PC-9 (cell line): ENCODE data around the gene ROBO1. TPM values are rescaled to one million over a fixed set of nuclear protein-coding genes. Genes with fewer than 3 reads are reported as not detected.

Source experiments
- BruUV-seq: library from RNA; stranded (reverse); fragments of 400-500 nt; replicated peaks from 2 replicates; lab custom pipeline; 2021; lab: Mats Ljungman, UMichigan
- CTCF ChIA-PET: fragments of 300-600 bp; sonication (Branson Sonifier 250); formaldehyde crosslinking; loops from one replicate; lab custom pipeline; 2022; ENCODE audit warnings: antibody characterized with exemption; lab: Charles Lee
- POLR2A ChIA-PET: fragments of 300-600 bp; sonication (Branson Sonifier 250); formaldehyde crosslinking; loops from one replicate; lab custom pipeline; 2022; ENCODE audit warnings: antibody characterized with exemption; ENCODE audit not compliant: unreplicated experiment; lab: Charles Lee
- DNase-seq, 2 experiments: peaks; one replicate each; pipeline versions ENCODE4 v3.0.0 to v3.0.0-alpha.2; 2015 to 2022; ENCODE audit warnings: mixed read lengths in 1 of 2
- H2AFZ ChIP-seq: fragments of 200-600 bp; sonication (generic); 2 replicates; pipeline ENCODE4 v1.8.1; 2017; ENCODE audit warnings: antibody characterized with exemption
- H3F3A ChIP-seq: fragments of 200-600 bp; sonication (generic); 2 replicates; pipeline ENCODE4 v1.8.1; 2017; ENCODE audit warnings: antibody characterized with exemption, mild to moderate bottlenecking, low read depth; ENCODE audit not compliant: insufficient read depth
- H3K27ac ChIP-seq: fragments of 200-600 bp; sonication (generic); 2 replicates; pipeline ENCODE4 v1.6.1; 2016; ENCODE audit warnings: mixed run types
- H3K27me3 ChIP-seq: fragments of 200-600 bp; sonication (generic); 2 replicates; pipeline ENCODE4 v1.6.1; 2016; ENCODE audit warnings: low read depth, mixed run types; ENCODE audit not compliant: insufficient read depth
- H3K36me3 ChIP-seq: fragments of 200-600 bp; sonication (generic); 2 replicates; pipeline ENCODE4 v1.6.1; 2016; ENCODE audit warnings: low read depth, mixed run types
- H3K4me1 ChIP-seq: fragments of 200-600 bp; sonication (generic); replicated peaks from 2 replicates; pipeline ENCODE4 v1.6.1; 2016; ENCODE audit warnings: mixed run types; ENCODE audit not compliant: insufficient read depth
- H3K4me2 ChIP-seq: fragments of 200-600 bp; sonication (generic); 2 replicates; pipeline ENCODE4 v1.6.1; 2017; ENCODE audit warnings: mixed run types
- H3K4me3 ChIP-seq: fragments of 200-600 bp; sonication (generic); 2 replicates; pipeline ENCODE4 v1.6.1; 2016; ENCODE audit warnings: mixed run types
- H3K79me2 ChIP-seq: fragments of 200-600 bp; sonication (generic); 2 replicates; pipeline ENCODE4 v1.6.1; 2017; ENCODE audit warnings: low read depth, mixed run types
- H3K9me2 ChIP-seq: fragments of 200-600 bp; sonication (generic); 2 replicates; pipeline ENCODE4 v1.8.1; 2017; ENCODE audit warnings: mild to moderate bottlenecking; ENCODE audit not compliant: insufficient read depth
- H3K9me3 ChIP-seq: fragments of 200-600 bp; sonication (generic); 2 replicates; pipeline ENCODE4 v1.8.1; 2016; ENCODE audit warnings: low read depth; ENCODE audit not compliant: insufficient read depth
- H4K20me1 ChIP-seq: fragments of 200-600 bp; sonication (generic); 2 replicates; pipeline ENCODE4 v1.8.1; 2017; ENCODE audit not compliant: insufficient read depth
- CTCF ChIP-seq: fragments of 200-600 bp; sonication (generic); conservative IDR thresholded peaks from 2 replicates; pipeline ENCODE4 v1.6.1; 2017; ENCODE audit warnings: mixed run types, antibody characterized with exemption, mild to moderate bottlenecking, moderate library complexity
- EZH2 ChIP-seq: fragments of 200-600 bp; sonication (generic); IDR thresholded peaks from 2 replicates; pipeline ENCODE4 v1.8.0; 2017; ENCODE audit warnings: antibody characterized with exemption, low read depth
- intact Hi-C: fragments of 100-400 bp; cut with micrococcal nuclease; formaldehyde crosslinking; loops from one replicate; pipeline ENCODE4 v1.10.0; 2022; ENCODE audit not compliant: unreplicated experiment
- total RNA-seq: library from RNA; stranded (reverse); gene quantifications from 2 replicates; pipeline ENCODE4 v1.2.3, GENCODE V29; 2021

The ROBO1 gene
- total RNA-seq, 1 experiment from 2014 or later: 17.5 TPM

- ChIA-PET CTCF (no interaction called here), POLR2A (no interaction called here)
- H3K4me1 ChIP-seq: no peaks in the 10 kb centered on the region
- 0 out of 2 replicates have a peak, but pooled peaks cover 4% of the 10 kb centered on the region for H3K9me3 ChIP-seq
- no peak overlapping the region for H3K4me2 ChIP-seq
- no TSS peak for BruUV-seq
- no peak for DNase-seq
- no peaks in the 10 kb centered on the region for H3K9me2 ChIP-seq
- H3K4me3 ChIP-seq: no peak overlapping the region
- no peaks in the 10 kb centered on the region for H3K36me3 ChIP-seq
- no peaks in the 10 kb centered on the region for H3F3A ChIP-seq
- TF ChIP-seq CTCF: no peak
- no peak for TF ChIP-seq EZH2
- intact Hi-C loops: no loop called here
- H4K20me1 ChIP-seq: no peaks in the 10 kb centered on the region
- H3K27ac ChIP-seq: no peak overlapping the region
- H3K79me2 ChIP-seq: no peaks in the 10 kb centered on the region
- no peak overlapping the region for H2AFZ ChIP-seq
- H3K27me3 ChIP-seq: no peaks in the 10 kb centered on the region
Measured at GRCh38 chr3:78940128-78940527, 827.7 kb downstream of the ROBO1 start.

- ChIA-PET CTCF (no interaction called here), POLR2A (no interaction called here)
- Histone ChIP-seq H3K79me2 (no peaks in the 10 kb centered on the region), H3K4me3 (no peak overlapping the region), H3K4me2 (no peak overlapping the region), H3K9me2 (no peaks in the 10 kb centered on the region), H3K27ac (no peak overlapping the region), H3F3A (no peaks in the 10 kb centered on the region), H3K27me3 (no peaks in the 10 kb centered on the region), H2AFZ (no peak overlapping the region), H4K20me1 (no peaks in the 10 kb centered on the region), H3K9me3 (0 out of 2 replicates have a peak, but pooled peaks cover 4% of the 10 kb centered on the region), H3K36me3 (no peaks in the 10 kb centered on the region), H3K4me1 (no peaks in the 10 kb centered on the region)
- TF ChIP-seq CTCF (no peak), EZH2 (no peak)
- DNase-seq: no peak
- BruUV-seq: no TSS peak
- intact Hi-C loops: no loop called here
Measured at GRCh38 chr3:78937475-78937874, 830.3 kb downstream of the ROBO1 start.

GRCh38 chr3:78927759-78928158, 840.0 kb downstream of the ROBO1 start:
- H3K79me2 ChIP-seq: no peaks in the 10 kb centered on the region
- H3K9me3 ChIP-seq: no peaks in the 10 kb centered on the region
- no peak overlapping the region for H3K27ac ChIP-seq
- H4K20me1 ChIP-seq: no peaks in the 10 kb centered on the region
- H3K27me3 ChIP-seq: no peaks in the 10 kb centered on the region
- H3K9me2 ChIP-seq: 0 out of 2 replicates have a peak, but pooled peaks cover 6% of the 10 kb centered on the region
- no peak overlapping the region for H3K4me2 ChIP-seq
- no peaks in the 10 kb centered on the region for H3F3A ChIP-seq
- no peaks in the 10 kb centered on the region for H3K4me1 ChIP-seq
- intact Hi-C loops: no loop called here
- ChIA-PET POLR2A (no interaction called here), CTCF (no interaction called here)
- TF ChIP-seq EZH2 (no peak), CTCF (no peak)
- BruUV-seq: no TSS peak
- no peak overlapping the region for H3K4me3 ChIP-seq
- DNase-seq: no peak
- H3K36me3 ChIP-seq: no peaks in the 10 kb centered on the region
- H2AFZ ChIP-seq: no peak overlapping the region
